ENCODE measurements around the gene MYL1.

DNA sequence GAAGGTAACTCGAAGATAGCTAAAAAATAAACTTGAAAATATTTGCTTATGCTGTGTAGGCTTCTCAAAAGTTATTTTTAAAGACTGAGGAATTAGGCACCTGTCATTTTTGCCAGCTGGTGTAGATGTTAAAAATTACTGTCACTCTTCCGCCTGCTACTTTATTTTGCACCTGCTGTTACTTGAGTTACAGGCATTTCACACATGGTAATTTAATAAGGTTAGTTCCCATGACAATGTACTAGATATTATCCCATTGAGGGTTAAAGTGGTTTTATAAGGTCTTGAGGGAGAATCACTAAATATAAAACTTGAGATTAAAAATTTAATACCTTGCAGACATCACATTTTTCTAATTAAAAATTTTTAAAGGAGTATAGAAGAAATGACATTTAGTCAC is 26.6 kb downstream of the MYL1 start:
- TF ChIP-seq POLR2AphosphoS5 (IDR thresholded peaks at IDR 0.05; ENCODE audit: borderline replicate concordance, low read depth, low read length) (no peak), EZH2 (IDR thresholded peaks at IDR 0.05) (no peak)
